ENCODE results near the gene NUP133. TPM values are rescaled to one million over a fixed set of nuclear protein-coding genes. Genes with fewer than 3 reads are reported as not detected.
"Not testable (repeated sequence)": the region's sequence is repeated elsewhere in the genome, so short reads cannot be mapped to it uniquely, and the experiment has no call there.

Gene NUP133
- total RNA-seq, 2 experiments from 2014 or later: 58.8 to 62.4 TPM

DNA sequence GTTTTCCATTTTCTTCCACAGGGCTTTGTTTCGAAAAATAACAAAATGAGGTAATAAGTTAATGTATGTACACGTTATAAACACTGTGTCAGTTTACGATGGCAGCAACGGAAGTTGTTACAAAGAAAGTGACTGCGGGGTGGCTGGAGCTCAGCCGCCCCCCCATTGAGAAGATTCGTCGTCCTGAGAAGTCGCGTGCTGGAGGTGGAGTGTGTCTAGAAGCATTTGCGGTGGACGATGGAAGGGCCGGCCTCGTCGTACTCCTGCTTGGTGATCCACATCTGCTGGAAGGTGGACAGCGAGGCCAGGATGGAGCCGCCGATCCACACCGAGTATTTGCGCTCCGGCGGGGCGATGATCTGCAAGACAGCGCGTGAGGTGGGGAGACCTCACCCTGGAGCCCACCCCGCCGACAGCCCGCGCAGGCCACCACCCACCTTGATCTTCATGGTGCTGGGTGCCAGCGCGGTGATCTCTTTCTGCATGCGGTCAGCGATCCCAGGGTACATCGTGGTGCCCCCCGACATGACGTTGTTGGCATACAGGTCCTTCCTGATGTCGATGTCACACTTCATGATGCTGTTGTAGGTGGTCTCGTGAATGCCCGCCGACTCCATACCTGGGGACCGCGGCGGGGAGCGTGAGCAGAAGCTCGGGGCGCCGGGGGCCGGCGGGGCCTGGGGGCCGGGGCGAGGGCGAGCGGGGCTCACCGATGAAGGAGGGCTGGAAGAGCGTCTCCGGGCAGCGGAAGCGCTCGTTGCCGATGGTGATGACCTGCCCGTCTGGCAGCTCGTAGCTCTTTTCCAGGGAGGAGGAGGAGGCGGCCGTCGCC, 76.6 kb downstream of the NUP133 start:
- ChIA-PET POLR2A (interaction anchor here (1.1 kb wide), 1 partner anchor 9 kb away, joined by 3 read pairs; no protein-coding TSS in a partner anchor), CTCF (no interaction called here)

DNA sequence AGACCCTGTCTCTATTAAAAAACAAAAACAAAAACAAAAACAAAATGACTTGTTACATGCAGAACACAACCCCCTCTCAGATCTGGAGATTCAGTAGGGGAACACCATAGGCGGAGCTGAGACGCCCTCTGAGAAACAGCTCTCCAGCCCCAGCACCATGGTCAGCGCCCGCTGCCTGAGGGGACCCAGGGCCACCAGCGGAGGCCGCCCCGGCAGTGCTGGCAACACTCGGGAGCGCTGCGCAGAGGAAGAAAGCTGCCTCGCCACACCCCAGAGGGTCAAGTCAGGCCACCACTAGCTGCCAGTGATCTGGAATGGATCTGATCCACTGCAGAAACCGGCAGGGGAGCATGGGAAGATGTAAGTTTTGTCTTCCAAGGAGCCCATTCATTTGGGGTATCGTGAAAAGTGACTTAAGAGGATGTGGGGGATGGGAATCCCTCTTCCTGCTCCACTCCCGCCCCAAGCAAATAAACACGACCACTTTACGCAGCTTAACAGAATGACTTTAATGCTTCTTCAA, 77.3 kb downstream of the NUP133 start:
- CTCF ChIA-PET: no interaction called here
- POLR2A ChIA-PET: no interaction called here

DNA sequence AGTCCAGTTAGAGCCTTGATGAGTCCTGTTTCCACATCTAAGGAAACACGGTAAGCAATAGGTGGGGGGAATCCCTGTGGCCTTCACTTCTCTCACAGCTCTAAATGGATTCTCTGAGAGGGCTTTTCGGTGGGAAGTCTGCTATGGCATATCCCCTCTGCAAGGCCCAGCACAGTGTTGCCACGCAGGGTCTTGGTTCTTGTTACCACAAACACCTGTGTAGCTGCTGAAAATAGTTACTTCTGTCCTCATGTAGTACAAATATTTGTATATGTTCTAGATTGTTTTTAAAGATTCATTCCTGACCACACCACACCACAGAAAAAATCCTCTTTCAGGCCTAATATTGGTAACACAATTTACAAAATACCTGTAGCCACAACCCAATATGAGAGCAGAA, 79.9 kb downstream of the NUP133 start:
- POLR2A ChIA-PET: no interaction called here
- CTCF ChIA-PET: no interaction called here

DNA sequence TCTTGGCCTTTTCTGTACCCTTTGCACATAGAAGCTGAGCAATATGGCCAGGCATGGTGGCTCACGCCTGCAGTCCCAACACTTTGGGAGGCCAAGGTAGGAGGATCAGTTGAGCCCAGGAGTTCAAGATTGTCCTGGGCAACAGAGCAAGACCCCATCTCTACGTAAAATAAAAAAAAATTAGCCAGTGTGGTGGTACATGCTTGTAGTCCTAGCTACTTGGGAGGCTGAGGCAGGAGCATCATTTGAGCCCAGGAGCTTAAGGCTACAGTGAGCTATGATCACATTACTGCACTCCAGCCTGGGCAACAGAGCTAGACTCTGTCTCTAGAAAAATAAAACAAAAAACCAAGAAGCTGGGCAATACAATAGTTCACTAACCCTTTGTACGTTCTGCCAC, 80.6 kb downstream of the NUP133 start:
- ChIA-PET POLR2A (no interaction called here), CTCF (no interaction called here)

DNA sequence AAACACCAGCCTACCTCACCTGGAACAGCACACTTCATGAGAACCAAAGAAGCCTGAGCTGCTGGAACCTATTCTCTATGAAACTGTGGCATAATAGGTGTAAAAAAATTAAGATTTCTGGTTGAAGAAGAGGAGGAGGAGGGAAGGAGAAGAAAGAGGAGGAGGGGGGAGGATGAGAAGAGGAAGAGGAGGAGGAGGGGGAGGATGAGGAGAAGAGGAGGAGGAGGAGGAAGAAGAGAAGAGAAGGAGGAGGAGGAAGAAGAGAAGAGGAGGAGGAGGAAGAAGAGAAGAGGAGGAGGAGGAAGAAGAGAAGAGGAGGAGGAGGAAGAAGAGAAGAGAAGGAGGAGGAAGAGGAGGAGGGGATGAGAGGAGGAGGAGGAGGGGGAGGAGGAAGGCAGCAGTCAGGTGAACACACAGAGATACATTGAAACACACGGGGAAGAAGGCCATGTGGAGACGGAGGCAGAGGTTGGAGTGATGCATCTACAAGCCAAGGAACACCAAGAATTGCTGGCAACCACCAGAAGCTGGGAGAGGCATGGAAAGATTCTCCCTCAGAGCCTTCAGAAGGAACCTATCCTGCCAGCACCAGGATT, 82.5 kb downstream of the NUP133 start:
- CTCF ChIA-PET: no interaction called here

DNA sequence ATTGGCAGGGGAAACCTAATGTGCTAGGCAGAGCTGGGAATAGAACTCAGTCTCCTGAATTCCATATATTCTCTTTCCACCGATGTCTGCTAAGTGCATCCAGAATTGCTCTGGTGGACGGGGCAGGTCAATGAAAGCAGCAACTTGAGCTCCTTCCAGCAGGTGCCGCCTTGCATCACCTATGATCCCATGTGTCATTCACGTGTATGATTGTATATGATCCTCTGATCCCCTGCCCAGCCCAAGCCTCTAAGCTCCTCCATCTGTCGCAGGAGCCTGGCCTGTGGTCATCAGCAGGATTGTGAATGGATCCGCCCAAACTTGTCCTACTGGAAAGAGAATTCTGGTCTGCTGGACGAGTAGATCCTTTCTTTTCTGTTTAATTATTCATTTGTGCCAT, 87.4 kb downstream of the NUP133 start:
- POLR2A ChIA-PET: no interaction called here
- CTCF ChIA-PET: no interaction called here

More for the DNA sequence above, 82.5 kb downstream of the NUP133 start:
- POLR2A ChIA-PET: no interaction called here

DNA sequence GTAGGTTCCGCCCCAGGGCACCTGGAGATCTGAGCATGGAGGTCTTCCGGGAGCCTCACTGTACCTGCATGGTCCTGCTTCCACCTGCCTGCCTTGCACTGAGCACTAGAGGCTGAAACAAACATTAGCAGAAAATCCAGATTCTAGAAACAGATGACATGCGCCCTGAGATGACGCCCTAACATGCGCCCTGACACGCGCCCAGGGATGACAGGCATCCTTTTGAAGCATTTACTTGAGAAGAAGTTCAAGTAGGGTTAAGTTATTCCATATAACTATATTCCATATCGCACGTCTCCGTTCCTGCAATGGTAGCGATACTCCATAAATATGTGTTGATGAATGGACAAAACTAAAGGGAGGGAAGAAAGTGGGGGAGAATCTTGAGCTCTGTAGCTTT, 87.9 kb downstream of the NUP133 start:
- ChIA-PET POLR2A (no interaction called here), CTCF (no interaction called here)

DNA sequence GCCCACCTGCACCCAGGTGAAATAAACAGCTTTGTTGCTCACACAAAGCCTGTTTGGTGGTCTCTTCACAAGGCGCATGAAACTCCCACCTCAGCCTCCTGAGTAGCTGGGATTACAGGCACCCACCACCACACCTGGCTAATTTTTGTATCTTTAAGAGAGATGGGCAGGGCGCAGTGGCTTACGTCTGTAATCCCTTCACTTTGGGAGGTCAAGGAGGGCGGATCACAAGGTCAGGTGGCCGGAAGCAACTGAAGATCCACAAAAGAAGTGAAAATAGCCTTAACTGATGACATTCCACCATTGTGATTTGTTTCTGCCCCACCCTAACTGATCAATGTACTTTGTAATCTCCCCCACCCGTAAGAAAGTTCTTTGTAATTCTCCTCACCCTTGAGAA, 89.6 kb downstream of the NUP133 start:
- POLR2A ChIA-PET, CTCF ChIA-PET: not testable (repeated sequence)

DNA sequence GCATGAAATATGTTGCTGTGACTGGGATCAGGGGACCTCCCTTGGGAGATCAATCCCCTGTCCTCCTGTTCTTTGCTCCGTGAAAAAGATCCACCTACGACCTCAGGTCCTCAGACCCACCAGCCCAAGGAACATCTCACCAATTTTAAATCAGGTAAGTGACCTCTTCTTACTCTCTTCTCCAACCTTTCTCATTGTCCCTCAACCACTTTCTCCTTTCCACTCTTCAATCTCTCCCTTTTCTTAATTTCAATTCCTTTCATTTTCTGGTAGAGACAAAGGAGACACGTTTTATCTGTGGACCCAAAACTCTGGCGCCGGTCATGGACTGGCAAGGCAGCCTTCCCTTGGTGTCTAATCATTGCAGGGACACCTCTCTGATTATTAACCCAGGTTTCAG, 95.3 kb downstream of the NUP133 start:
- POLR2A ChIA-PET, CTCF ChIA-PET: not testable (repeated sequence)

DNA sequence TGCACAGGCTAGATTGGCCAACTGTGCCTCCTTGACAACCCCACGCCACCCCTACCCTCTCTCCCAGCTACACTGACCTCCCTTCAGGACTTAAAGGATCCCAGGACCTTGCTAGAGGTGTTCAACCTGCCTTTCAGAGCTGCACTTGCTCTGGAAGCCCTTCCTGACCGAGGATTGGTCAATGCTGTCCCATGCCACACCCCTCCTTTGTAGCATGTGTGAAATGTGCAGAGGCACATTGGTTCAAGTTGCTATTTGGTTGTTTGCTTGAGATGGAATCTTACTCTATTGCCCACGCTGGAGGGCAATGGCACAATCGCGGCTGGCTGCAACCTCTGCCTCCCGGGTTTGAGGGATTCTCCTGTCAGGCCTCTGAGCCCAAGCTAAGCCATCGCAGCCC, 96.1 kb downstream of the NUP133 start:
- CTCF ChIA-PET: no interaction called here
- POLR2A ChIA-PET: no interaction called here

DNA sequence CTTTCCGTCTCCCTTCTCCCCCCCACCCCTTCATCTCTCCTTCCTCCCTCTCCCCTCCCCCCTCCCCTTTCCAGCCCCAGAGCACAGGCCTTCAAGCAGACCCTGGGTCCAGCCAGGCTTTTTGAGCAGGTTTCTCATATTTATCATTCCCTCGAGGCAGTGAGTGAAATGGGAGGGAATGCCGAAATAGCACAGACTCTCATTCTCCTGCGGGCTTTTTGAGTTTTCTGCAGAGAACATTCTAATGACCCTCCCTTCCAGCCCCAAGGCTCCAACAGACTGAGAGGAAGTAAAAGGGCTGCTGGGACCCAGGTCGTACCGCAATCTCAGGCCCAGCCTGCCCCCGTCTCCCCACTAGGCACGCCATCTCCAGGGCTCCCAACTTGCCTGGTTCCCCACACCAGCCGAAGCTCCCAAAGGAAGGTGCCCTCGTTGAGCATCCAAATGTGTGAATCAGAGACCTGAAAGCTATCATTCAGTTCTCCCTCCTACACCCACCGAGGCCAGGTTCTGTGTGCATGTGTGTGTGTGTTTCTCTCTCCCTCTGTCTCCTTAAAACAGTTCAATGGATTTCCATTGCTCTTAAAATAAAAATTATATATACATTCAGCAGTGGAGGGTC, 96.6 kb downstream of the NUP133 start:
- ChIA-PET POLR2A (no interaction called here), CTCF (no interaction called here)

DNA sequence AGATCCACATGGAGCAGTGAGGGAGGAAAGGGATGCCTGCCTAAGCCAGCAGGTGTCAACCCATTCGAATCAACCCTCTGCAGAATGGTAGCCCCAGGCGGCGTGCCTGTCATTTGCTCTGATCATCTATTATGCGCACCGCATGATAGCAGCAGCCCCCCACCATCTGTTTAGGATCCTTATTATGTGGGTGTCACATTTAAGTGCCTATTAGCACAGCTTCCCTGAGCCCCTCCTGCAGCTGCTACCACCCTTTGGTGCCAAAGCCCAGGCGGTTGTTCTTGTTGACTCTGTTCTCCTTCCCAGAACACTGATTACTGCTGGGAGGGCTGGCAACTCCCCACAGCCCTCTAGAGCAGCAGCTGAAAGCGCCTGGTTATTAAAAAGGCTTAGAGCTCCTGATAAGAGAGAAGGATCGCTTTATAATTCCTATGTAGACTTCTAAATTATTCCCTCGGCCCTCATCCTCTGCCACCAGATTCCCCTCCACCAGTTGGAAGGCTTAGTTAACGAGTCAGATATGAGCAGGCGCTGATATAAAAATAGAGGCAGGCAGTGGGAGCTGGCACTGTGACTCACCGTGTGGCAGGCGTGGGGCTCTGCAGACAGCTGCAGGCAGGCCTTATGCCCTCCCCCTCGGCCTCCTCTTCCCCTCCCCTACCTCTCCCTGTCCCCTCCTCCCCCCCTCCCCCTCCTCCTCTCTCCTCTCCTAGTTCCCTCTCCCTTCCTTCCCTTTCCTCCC, 97.3 kb downstream of the NUP133 start:
- CTCF ChIA-PET: no interaction called here

DNA sequence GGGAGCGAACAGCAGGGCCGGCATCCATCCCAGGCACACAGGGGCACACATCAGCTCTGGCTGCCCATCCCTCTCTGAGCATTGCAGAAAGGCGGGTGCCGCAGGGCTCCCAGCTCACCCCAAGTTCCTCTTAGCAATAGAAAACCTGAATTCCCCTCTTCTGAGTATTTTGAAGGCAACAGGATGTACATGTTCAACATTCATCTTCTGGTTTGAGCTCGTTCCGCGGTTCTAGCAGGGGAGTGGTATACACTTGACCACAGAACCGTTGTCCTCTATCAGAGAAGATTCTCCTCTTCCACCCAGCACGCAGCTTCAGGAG, 97.8 kb downstream of the NUP133 start:
- POLR2A ChIA-PET: no interaction called here
- CTCF ChIA-PET: interaction anchor here (0.5 kb wide), 1 partner anchor 23 kb away, joined by 3 read pairs; no protein-coding TSS in a partner anchor

More for the DNA sequence above, 97.3 kb downstream of the NUP133 start:
- POLR2A ChIA-PET: no interaction called here

DNA sequence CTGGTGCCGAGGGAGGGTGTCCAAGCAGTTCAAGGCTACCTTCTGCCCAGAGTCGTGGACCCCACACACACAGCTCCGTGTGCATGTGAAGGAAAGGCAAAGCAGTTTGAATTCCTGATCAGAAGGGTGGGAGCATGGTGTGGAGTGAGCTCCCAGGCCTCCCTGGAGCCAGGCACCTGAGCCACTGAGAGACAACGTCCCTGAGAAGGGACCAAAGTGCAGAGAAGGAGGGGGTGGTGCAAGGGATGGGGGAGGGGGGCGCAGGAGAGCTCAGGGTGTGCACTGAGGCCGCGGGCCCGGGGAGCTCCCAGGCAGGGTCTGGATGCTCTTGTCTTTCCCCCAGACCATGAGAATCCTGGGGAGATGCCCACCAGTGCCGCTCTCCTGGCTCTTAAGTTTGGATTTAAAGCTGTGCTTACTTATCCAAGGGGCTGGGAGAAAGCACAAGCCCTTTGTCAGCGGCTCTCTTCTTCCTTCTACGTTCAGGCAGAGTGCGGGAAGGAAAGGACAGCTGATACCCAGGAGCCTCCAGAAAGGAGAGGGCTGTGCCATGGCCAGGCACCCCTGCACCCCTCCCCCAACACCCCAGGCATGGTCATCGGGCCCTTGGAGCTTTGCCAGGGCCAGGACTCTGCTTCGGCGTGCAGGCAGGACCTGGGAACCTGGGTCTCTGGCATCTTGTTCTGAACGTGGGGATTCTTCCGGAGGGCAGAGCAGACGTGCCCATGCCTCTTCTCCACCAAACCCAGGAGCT, 98.3 kb downstream of the NUP133 start:
- ChIA-PET POLR2A (no interaction called here), CTCF (interaction anchor here (0.5 kb wide), 1 partner anchor 22 kb away, joined by 3 read pairs; no protein-coding TSS in a partner anchor)

DNA sequence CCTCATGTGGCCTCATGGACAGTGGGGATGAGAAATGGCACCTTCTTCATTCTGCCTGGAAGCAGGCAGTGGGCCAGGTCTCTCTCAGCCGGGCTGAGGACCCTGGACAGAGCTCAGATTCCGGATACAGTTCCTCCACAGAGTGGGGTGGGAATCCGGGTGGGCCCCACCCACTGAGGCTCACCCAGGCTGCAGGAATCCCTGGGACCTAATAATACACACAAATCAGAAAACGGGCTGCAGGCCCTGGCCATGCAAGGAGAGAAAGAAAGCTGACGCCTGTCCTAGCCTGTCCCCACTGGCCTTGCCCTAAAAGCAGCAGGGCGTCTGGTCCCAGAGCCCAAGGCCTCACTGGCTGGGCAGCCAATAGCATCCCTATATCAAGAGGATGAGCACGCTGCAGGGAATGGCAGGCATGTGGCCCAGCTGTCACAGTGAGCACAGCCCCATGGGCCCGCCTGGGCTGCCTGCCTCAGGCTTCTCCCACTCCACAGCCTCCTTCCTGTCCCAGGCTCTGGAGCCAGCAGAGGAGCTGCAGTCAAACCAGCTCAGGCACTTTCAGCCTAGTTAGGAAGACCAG, 99.6 kb downstream of the NUP133 start:
- CTCF ChIA-PET: no interaction called here
- POLR2A ChIA-PET: no interaction called here

DNA sequence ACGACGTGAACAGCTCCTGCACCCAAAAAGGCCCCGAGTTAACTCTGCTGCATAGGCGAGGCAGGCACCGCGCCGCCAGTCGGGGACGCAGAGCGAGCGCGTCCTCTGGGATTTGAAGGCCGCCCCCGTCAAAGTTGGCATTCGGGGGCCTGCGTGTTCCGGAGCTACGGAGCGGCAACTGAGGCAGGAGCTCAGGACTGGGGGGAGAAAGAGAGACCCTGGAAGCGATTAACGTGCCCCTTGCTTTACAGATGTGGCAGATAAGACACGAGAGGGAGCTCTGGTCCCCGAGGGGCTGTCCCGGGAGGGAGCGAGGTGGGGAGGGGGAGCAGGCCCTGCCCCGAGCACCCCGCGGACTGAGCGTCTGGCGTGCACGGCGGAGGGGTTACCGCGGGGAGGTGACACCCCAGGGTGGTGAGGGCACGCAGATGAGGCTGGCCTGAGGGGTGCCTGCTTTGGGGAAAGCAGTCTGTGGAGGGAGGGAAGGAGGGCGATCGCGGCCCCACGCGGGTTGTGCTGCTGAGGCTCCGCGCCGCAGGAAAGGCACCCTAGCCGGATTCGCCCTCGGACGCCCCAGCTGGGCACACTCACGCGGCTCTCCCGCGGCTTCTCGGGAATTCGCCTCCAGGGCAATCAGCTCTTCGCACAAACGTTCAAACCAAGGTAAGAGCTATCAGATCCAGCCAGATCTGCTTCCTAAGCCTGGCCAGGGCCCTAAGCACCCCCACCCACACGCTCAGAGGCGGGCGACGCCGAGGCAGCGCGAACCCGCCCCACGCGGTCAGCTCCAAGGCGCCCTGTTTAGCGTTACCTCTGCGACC, 100.7 kb downstream of the NUP133 start:
- ChIA-PET CTCF (no interaction called here), POLR2A (no interaction called here)

DNA sequence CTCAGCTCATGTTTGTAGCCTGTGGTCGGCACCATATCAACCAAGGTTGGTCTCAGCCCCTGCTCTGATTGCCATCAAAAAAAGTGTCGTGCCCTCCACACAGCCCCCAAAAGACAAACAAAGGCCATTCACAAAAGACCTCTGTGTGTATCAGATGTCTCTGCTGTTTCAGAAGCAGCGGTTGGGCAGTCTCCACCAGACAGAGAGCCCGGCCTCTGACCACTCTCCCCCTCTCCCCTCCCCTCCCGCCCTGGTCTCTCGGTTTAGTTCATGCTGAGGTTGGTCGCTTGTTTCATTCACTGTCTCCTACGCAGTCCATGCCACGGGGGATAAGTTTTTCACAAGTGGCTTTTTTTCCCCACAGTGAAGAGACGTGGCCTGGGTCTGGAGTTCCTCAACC, 101.3 kb downstream of the NUP133 start:
- CTCF ChIA-PET: no interaction called here
- POLR2A ChIA-PET: no interaction called here

DNA sequence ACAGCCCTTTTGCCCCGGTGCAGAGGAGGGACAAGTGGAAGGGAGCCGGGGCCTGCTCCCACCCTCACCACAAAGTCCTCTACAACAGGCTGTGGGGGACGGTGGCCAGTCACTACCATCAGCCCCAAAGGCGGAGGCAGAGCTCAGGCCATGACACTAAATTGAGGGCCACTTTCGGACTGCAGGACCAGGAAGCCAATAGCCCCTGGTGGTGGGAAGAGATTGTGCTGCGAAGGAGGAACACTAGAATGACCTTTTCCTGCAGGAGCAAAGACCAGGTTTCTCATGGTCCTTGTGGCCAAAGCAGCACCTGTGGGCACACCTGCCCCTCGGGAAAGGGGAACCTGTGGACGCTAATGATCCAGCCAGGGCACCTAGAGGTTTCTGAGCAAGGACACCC, 104.6 kb downstream of the NUP133 start:
- ChIA-PET CTCF (interaction anchor here (0.6 kb wide), 1 partner anchor 119 kb away, joined by 6 read pairs; no protein-coding TSS in a partner anchor), POLR2A (no interaction called here)

DNA sequence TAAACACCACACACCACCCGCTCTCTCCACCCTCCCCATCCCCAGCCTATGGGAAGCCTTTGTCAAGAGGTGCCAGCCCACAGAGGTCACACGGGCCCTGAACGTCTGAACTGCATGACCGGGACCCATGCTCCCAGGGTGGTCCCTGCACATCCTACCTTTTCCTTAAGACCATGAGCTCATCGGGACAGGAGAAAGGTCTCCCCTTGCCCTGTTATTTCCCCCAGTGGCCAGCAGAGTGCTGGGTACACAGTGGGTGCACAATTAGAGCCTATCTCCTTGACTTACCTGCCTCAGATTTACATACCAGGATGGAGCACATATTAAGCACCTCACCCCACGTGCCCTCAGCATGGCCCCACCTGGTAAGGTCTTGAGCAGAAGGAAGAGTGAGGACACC, 105.1 kb downstream of the NUP133 start:
- CTCF ChIA-PET: no interaction called here
- POLR2A ChIA-PET: no interaction called here

Data from activated CD8-positive, alpha-beta memory T cell treated with anti-CD3 and anti-CD28 coated beads for 36 hours (primary cell).